A549 (cell line): Measurements from ENCODE around the gene LYPD6B. TPM values are rescaled to one million over a fixed set of nuclear protein-coding genes. Genes with fewer than 3 reads are reported as not detected.

Source experiments
- ATAC-seq, 2 experiments: fragments of 200-7000 bp in 1 of 2; fragments of >200 bp in 1 of 2; cut with Nextera tagmentation in 1 of 2; cut with Tn5 transposase in 1 of 2; 3 replicates each; pipeline versions ENCODE4 v1.8.0 to v1.9.1; 2018 to 2020; ENCODE audit warnings: mild to moderate bottlenecking in 1 of 2, moderate library complexity in 1 of 2
- CTCF ChIA-PET: fragments of 300-600 bp; sonication (Branson Sonifier 250); formaldehyde crosslinking; extraction: SDS; loops from one replicate; lab custom pipeline; 2021; ENCODE audit warnings: antibody characterized with exemption, inconsistent platforms; lab: Yijun Ruan, JAX
- POLR2A ChIA-PET: fragments of 350-600 bp; formaldehyde crosslinking; extraction: SDS; loops from one replicate; lab custom pipeline; 2021; ENCODE audit warnings: antibody characterized with exemption, inconsistent platforms; lab: Yijun Ruan, JAX
- DNase-seq, 2 experiments: peaks; one replicate each; pipeline versions ENCODE4 v3.0.0 to v3.0.0-alpha.2; 2011 to 2016; ENCODE audit warnings: low read depth in 1 of 2, low spot score in 1 of 2
- FAIRE-seq: peaks from 2 replicates; lab custom pipeline; 2011; peaks lifted over from hg19 to GRCh38; lab: Jason Lieb, UNC
- H3K27ac ChIP-seq, 2 experiments: fragments of >200 bp; sonication (Bioruptor Twin); formaldehyde crosslinking; 3 replicates each; pipeline ENCODE4 v1.5.1; 2016 to 2017
- H3K4me1 ChIP-seq: fragments of >200 bp; sonication (Bioruptor Twin); formaldehyde crosslinking; 3 replicates; pipeline ENCODE4 v1.6.1; 2016
- H3K4me2 ChIP-seq: fragments of >200 bp; sonication (Bioruptor Twin); formaldehyde crosslinking; 3 replicates; pipeline ENCODE4 v1.6.1; 2016
- H3K4me3 ChIP-seq: fragments of >200 bp; sonication (Bioruptor Twin); formaldehyde crosslinking; 3 replicates; pipeline ENCODE4 v1.5.1; 2016
- H3K9me3 ChIP-seq: fragments of >200 bp; sonication (Bioruptor Twin); formaldehyde crosslinking; 3 replicates; pipeline ENCODE4 v1.6.1; 2016
- BHLHE40 ChIP-seq: IDR thresholded peaks from 2 replicates; pipeline ENCODE4 v1.6.1; 2012; ENCODE audit warnings: low read depth, low read length, inconsistent platforms
- CBX8 ChIP-seq: fragments of 200-600 bp; sonication (generic); IDR thresholded peaks from 2 replicates; pipeline ENCODE4 v1.6.1; 2016
- CEBPB ChIP-seq, 2 experiments: fragments of >200 bp in 1 of 2; sonication (Bioruptor Twin) in 1 of 2; formaldehyde crosslinking in 1 of 2; IDR thresholded peaks; 2 replicates each; pipeline ENCODE4 v1.6.1; 2012 to 2016
- EHF ChIP-seq: fragments of 250-450 bp; sonication (Bioruptor Pico); IDR thresholded peaks from 2 replicates; pipeline ENCODE4 v1.5.0; 2020; ENCODE audit warnings: mild to moderate bottlenecking
- EHMT2 ChIP-seq: fragments of 200-600 bp; sonication (generic); IDR thresholded peaks from 2 replicates; pipeline ENCODE4 v1.6.1; 2016; ENCODE audit warnings: antibody characterized with exemption, low read depth, mild to moderate bottlenecking, moderate library complexity
- EP300 ChIP-seq, 2 experiments: fragments of >200 bp; sonication (Bioruptor Twin); formaldehyde crosslinking; IDR thresholded peaks; 2 replicates in 1 of 2; 3 replicates in 1 of 2; pipeline ENCODE4 v1.6.1; 2016 to 2017
- ESRRA ChIP-seq: fragments of 150-350 bp; IDR thresholded peaks from 2 replicates; pipeline ENCODE4 v1.6.1; 2014; ENCODE audit warnings: mild to moderate bottlenecking, low read length, borderline replicate concordance
- FOSB ChIP-seq: fragments of 250-450 bp; sonication (Bioruptor Pico); IDR thresholded peaks from 2 replicates; pipeline ENCODE4 v1.5.0; 2020; ENCODE audit warnings: mild to moderate bottlenecking, moderate library complexity
- FOSL2 ChIP-seq, 2 experiments: fragments of 450-650 bp in 1 of 2; fragments of >200 bp in 1 of 2; sonication (Bioruptor Twin) in 1 of 2; formaldehyde crosslinking; IDR thresholded peaks; 2 replicates each; pipeline versions ENCODE4 v1.5.0 to v1.6.1; 2016 to 2020; ENCODE audit warnings: mild to moderate bottlenecking in 1 of 2, moderate library complexity in 1 of 2
- HDAC2 ChIP-seq: fragments of 200-600 bp; sonication (generic); IDR thresholded peaks from 2 replicates; pipeline ENCODE4 v1.6.1; 2016
- HEYL ChIP-seq: fragments of 250-450 bp; sonication (Bioruptor Pico); IDR thresholded peaks from 2 replicates; pipeline ENCODE4 v1.8.0; 2021; ENCODE audit warnings: mild to moderate bottlenecking, moderate library complexity
- HOXB13 ChIP-seq: fragments of 250-450 bp; sonication (Bioruptor Pico); IDR thresholded peaks from 2 replicates; pipeline ENCODE4 v1.5.0; 2020; ENCODE audit warnings: low read depth, mild to moderate bottlenecking, moderate library complexity
- HOXB5 ChIP-seq: fragments of 250-450 bp; sonication (Bioruptor Pico); IDR thresholded peaks from 2 replicates; pipeline ENCODE4 v1.5.0; 2020; ENCODE audit warnings: mild to moderate bottlenecking, moderate library complexity
- KDM1A ChIP-seq: fragments of 200-600 bp; sonication (generic); IDR thresholded peaks from 2 replicates; pipeline ENCODE4 v1.6.1; 2016; ENCODE audit warnings: low read depth, mild to moderate bottlenecking
- NPAS2 ChIP-seq: fragments of 250-450 bp; sonication (Bioruptor Pico); IDR thresholded peaks from 2 replicates; pipeline ENCODE4 v1.8.0; 2022; ENCODE audit warnings: mild to moderate bottlenecking, moderate library complexity, borderline replicate concordance
- POLR2AphosphoS2 ChIP-seq: conservative IDR thresholded peaks from 2 replicates; pipeline ENCODE4 v1.6.1; 2012; ENCODE audit warnings: low read length, improper control_type of control experiment, inconsistent platforms
- RAD21 ChIP-seq, 2 experiments: fragments of >200 bp in 1 of 2; sonication (Bioruptor Twin) in 1 of 2; formaldehyde crosslinking in 1 of 2; IDR thresholded peaks in 1 of 2; conservative IDR thresholded peaks in 1 of 2; 2 replicates in 1 of 2; 3 replicates in 1 of 2; pipeline ENCODE4 v1.6.1; 2012 to 2018; ENCODE audit warnings: inconsistent platforms in 1 of 2
- RARB ChIP-seq: fragments of 250-450 bp; sonication (Bioruptor Pico); IDR thresholded peaks from 2 replicates; pipeline ENCODE4 v1.8.0; 2021; ENCODE audit warnings: mild to moderate bottlenecking, moderate library complexity
- RCOR1 ChIP-seq: fragments of 150-350 bp; IDR thresholded peaks from 2 replicates; pipeline ENCODE4 v1.6.1; 2014; ENCODE audit warnings: antibody characterized with exemption, low read length, low read depth
- RFX5 ChIP-seq: fragments of 450-650 bp; IDR thresholded peaks from 2 replicates; pipeline ENCODE4 v1.7.1; 2014; ENCODE audit warnings: antibody characterized with exemption, mild to moderate bottlenecking, moderate library complexity
- RNF2 ChIP-seq: fragments of 200-600 bp; sonication (generic); IDR thresholded peaks from 2 replicates; pipeline ENCODE4 v1.6.1; 2016; ENCODE audit warnings: low read depth, mild to moderate bottlenecking, antibody characterized with exemption, moderate library complexity, borderline replicate concordance
- ZNF302 ChIP-seq: fragments of 250-450 bp; sonication (Bioruptor Pico); IDR thresholded peaks from 2 replicates; pipeline ENCODE4 v1.9.0; 2021; ENCODE audit warnings: inconsistent platforms, mild to moderate bottlenecking, moderate library complexity
- ZSCAN20 ChIP-seq: fragments of 250-450 bp; sonication (Bioruptor Pico); IDR thresholded peaks from 2 replicates; pipeline ENCODE4 v1.8.0; 2022; ENCODE audit warnings: mild to moderate bottlenecking, moderate library complexity
- WGBS: methylation state at CpG from one replicate; pipeline ENCODE4 v1.1.6; 2017; ENCODE audit errors: missing lambda C conversion rate; 5-methylcytosine and 5-hydroxymethylcytosine counted together
- polyA plus RNA-seq, 4 experiments: library from polyadenylated mRNA; depleted of rRNA in 3 of 4; stranded (reverse); fragments of >200 nt; fragmentation: RNase III in 1 of 4; extraction: RNeasy Plus Mini Kit Qiagen cat#74134 plus additional on column Dnase treatment in 1 of 4; gene quantifications; 2 replicates in 3 of 4; 3 replicates in 1 of 4; pipeline ENCODE4 v1.2.3, GENCODE V29; 2011 to 2017
- TF ChIP-seq, protein P1 (sequence below): IDR thresholded peaks from 2 replicates; pipeline ENCODE4 v1.6.1; 2012
- TF ChIP-seq, protein P2 (sequence below): fragments of 250-450 bp; sonication (Bioruptor Pico); IDR thresholded peaks from 2 replicates; pipeline ENCODE4 v1.5.0; 2021; ENCODE audit warnings: mild to moderate bottlenecking, moderate library complexity, borderline replicate concordance
- TF ChIP-seq, protein P3 (sequence below): fragments of 200-600 bp; sonication (generic); IDR thresholded peaks from 2 replicates; pipeline ENCODE4 v1.6.1; 2016; ENCODE audit warnings: antibody characterized with exemption, mild to moderate bottlenecking, moderate library complexity

LYPD6B gene
- polyA plus RNA-seq, 2 of the 4 experiments (the other 2 are of a cell fraction) = not detected

DNA sequence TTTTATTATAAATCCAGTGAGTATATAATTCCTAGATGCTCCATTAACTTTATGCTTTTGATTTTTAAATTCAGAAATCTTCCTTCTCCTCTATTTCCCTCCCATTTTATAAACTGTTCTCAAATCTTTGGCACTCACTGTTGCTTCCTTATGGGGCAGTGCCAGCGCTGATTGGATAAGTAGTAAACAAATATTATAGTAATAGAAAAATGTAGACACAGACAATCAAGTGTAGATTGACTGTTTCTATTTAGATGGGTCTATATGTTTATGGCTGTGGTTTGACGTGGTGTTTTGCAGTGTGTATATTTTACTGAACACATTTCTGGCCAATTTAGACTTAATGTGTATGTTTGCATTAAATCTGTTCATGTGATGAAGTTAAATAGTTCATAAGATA, 36.6 kb downstream of the LYPD6B start (continued):
- TF ChIP-seq FOSL2 (IDR thresholded peaks at IDR 0.05) = no peak
- TF ChIP-seq FOSL2 (CRISPR knock-in tag; IDR thresholded peaks at IDR 0.05) = no peak
- no peak for TF ChIP-seq HDAC2
- TF ChIP-seq, protein P1, sequence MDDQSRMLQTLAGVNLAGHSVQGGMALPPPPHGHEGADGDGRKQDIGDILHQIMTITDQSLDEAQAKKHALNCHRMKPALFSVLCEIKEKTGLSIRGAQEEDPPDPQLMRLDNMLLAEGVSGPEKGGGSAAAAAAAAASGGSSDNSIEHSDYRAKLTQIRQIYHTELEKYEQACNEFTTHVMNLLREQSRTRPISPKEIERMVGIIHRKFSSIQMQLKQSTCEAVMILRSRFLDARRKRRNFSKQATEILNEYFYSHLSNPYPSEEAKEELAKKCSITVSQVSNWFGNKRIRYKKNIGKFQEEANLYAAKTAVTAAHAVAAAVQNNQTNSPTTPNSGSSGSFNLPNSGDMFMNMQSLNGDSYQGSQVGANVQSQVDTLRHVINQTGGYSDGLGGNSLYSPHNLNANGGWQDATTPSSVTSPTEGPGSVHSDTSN = no peak

DNA sequence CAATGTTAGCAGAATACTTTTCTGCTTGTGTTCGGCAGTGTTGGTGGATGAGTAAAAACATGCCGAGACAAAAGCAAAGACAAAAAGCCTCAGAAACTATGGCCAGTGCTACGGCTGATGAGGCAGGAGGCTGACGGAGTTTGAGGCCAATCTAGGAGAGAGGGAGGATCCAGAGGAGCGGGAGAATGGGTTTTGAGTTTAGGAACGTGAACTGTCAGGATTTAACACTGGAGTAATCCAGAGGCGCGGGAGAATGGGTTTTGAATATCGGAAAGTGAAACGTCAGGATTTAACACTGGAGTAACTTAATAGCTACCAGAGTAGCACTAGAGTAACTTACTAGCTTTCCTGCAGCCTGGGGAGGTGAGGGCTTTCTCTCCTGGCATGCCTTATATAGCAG, 37.4 kb downstream of the LYPD6B start:
- ATAC-seq = no peak
- POLR2A ChIA-PET = no interaction called here

DNA sequence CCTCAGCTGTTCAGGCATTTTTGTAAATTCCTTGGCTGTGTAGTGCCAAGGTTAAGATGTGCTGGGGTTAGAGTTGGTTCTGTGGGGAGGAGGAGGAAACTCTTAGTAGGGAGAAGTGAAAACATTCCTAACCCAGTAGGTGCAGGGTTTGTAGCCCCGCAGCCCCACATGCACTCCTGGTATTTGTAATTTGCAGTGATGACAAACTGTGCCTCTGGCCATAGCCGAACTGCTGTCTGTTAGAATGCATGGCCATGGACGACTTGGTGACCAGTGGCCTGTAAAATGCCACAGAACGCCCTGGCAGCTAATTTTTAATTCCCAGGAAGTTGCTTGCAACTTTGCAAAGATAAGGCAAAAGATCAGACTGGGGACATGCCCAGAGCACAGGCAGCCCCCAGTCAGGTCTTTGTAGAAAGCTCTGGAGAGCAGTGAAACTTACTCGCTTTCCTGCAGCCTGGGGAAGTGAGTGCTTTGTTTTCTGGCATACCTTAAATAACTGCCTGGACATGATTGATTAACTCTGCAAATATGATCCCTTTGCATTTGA, 38.4 kb downstream of the LYPD6B start:
- no peak for DNase-seq
- H3K4me2 ChIP-seq = no peak overlapping the region
- 17% methylated on average over 5 of the region's 5 CpGs for WGBS
- no peak overlapping the region for H3K27ac ChIP-seq
- no peak for ATAC-seq
- FAIRE-seq = no peak
- no peak overlapping the region for H3K4me3 ChIP-seq
- no peaks in the 10 kb centered on the region for H3K4me1 ChIP-seq
- TF ChIP-seq CEBPB (IDR thresholded peaks at IDR 0.05) (no peak), ZSCAN20 (CRISPR knock-in tag) (no peak), ZNF302 (no peak), ESRRA (no peak), RAD21 (conservative IDR thresholded peaks at IDR 0.05 in 1 of 2, IDR thresholded peaks at IDR 0.05 in 1 of 2) (no peak)
- ChIA-PET CTCF (interaction anchor here (1.1 kb wide), 1 partner anchor 29 kb away, joined by 3 read pairs; no protein-coding TSS in a partner anchor), POLR2A (no interaction called here)
- no peaks in the 10 kb centered on the region for H3K9me3 ChIP-seq

More for the DNA sequence above, 37.4 kb downstream of the LYPD6B start:
- Histone ChIP-seq H3K9me3 (no peaks in the 10 kb centered on the region), H3K27ac (no peak overlapping the region), H3K4me2 (no peak overlapping the region), H3K4me1 (no peaks in the 10 kb centered on the region), H3K4me3 (no peak overlapping the region)
- DNase-seq (no peak), FAIRE-seq (no peak)
- CTCF ChIA-PET = no interaction called here
- TF ChIP-seq HOXB13 (CRISPR knock-in tag) = no peak
- TF ChIP-seq EHF = no peak
- no peak for TF ChIP-seq ZSCAN20 (CRISPR knock-in tag)
- no peak for TF ChIP-seq POLR2AphosphoS2
- TF ChIP-seq RARB (CRISPR knock-in tag) = no peak
- TF ChIP-seq, protein P2, sequence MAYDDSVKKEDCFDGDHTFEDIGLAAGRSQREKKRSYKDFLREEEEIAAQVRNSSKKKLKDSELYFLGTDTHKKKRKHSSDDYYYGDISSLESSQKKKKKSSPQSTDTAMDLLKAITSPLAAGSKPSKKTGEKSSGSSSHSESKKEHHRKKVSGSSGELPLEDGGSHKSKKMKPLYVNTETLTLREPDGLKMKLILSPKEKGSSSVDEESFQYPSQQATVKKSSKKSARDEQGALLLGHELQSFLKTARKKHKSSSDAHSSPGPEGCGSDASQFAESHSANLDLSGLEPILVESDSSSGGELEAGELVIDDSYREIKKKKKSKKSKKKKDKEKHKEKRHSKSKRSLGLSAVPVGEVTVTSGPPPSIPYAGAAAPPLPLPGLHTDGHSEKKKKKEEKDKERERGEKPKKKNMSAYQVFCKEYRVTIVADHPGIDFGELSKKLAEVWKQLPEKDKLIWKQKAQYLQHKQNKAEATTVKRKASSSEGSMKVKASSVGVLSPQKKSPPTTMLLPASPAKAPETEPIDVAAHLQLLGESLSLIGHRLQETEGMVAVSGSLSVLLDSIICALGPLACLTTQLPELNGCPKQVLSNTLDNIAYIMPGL (CRISPR knock-in tag) = no peak
- TF ChIP-seq, protein P1 = no peak
- TF ChIP-seq RNF2 = no peak
- TF ChIP-seq RCOR1 = no peak
- no peak for TF ChIP-seq NPAS2 (CRISPR knock-in tag)
- TF ChIP-seq FOSB (CRISPR knock-in tag) = no peak
- no peak for TF ChIP-seq EP300 (IDR thresholded peaks at IDR 0.05)
- TF ChIP-seq, protein P3, sequence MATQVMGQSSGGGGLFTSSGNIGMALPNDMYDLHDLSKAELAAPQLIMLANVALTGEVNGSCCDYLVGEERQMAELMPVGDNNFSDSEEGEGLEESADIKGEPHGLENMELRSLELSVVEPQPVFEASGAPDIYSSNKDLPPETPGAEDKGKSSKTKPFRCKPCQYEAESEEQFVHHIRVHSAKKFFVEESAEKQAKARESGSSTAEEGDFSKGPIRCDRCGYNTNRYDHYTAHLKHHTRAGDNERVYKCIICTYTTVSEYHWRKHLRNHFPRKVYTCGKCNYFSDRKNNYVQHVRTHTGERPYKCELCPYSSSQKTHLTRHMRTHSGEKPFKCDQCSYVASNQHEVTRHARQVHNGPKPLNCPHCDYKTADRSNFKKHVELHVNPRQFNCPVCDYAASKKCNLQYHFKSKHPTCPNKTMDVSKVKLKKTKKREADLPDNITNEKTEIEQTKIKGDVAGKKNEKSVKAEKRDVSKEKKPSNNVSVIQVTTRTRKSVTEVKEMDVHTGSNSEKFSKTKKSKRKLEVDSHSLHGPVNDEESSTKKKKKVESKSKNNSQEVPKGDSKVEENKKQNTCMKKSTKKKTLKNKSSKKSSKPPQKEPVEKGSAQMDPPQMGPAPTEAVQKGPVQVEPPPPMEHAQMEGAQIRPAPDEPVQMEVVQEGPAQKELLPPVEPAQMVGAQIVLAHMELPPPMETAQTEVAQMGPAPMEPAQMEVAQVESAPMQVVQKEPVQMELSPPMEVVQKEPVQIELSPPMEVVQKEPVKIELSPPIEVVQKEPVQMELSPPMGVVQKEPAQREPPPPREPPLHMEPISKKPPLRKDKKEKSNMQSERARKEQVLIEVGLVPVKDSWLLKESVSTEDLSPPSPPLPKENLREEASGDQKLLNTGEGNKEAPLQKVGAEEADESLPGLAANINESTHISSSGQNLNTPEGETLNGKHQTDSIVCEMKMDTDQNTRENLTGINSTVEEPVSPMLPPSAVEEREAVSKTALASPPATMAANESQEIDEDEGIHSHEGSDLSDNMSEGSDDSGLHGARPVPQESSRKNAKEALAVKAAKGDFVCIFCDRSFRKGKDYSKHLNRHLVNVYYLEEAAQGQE = no peak
- no peak for TF ChIP-seq RFX5
- no peak for TF ChIP-seq KDM1A
- no peak for TF ChIP-seq BHLHE40
- TF ChIP-seq HOXB5 (CRISPR knock-in tag) = no peak
- no peak for TF ChIP-seq HEYL
- no peak for TF ChIP-seq CBX8
- no peak for TF ChIP-seq EHMT2
- 44% methylated on average over 10 of the region's 10 CpGs for WGBS
